ENCODE measurements around the gene CAV3. TPM values are rescaled to one million over a fixed set of nuclear protein-coding genes. Genes with fewer than 3 reads are reported as not detected.

Gene CAV3
- total RNA-seq, 1 experiment from 2014 or later: 0.24 TPM

GRCh38 chr3:8705575-8705974, 28.0 kb upstream of the CAV3 start:
- Histone ChIP-seq H4K20me1 (ENCODE audit: insufficient read depth) (no peaks in the 10 kb centered on the region), H3K27ac (no peak overlapping the region), H3K4me3 (no peak overlapping the region), H2AFZ (no peak overlapping the region), H3K36me3 (ENCODE audit: low read depth) (no peaks in the 10 kb centered on the region), H3K4me1 (replicated peaks; ENCODE audit: insufficient read depth) (no peaks in the 10 kb centered on the region), H3K4me2 (no peak overlapping the region), H3F3A (ENCODE audit: insufficient read depth, low read depth) (no peaks in the 10 kb centered on the region), H3K9me2 (ENCODE audit: insufficient read depth) (no peaks in the 10 kb centered on the region), H3K9me3 (ENCODE audit: insufficient read depth, low read depth) (peaks cover 18% of the 10 kb centered on the region), H3K79me2 (ENCODE audit: low read depth) (no peaks in the 10 kb centered on the region), H3K27me3 (ENCODE audit: insufficient read depth, low read depth) (no peaks in the 10 kb centered on the region)
- TF ChIP-seq CTCF (conservative IDR thresholded peaks at IDR 0.05): no peak
- TF ChIP-seq EZH2 (IDR thresholded peaks at IDR 0.05; ENCODE audit: low read depth): no peak
- CTCF ChIA-PET: no interaction called here
- DNase-seq: no peak
- BruUV-seq (replicated peaks): no TSS peak
- POLR2A ChIA-PET (ENCODE audit: unreplicated experiment): no interaction called here
- intact Hi-C loops (cut with micrococcal nuclease; ENCODE audit: unreplicated experiment): no loop called here

GRCh38 chr3:8709287-8709686, 24.3 kb upstream of the CAV3 start:
- Histone ChIP-seq H3K9me3 (ENCODE audit: insufficient read depth, low read depth) (peaks cover 8% of the 10 kb centered on the region), H3K27ac (no peak overlapping the region), H3K36me3 (ENCODE audit: low read depth) (no peaks in the 10 kb centered on the region), H3K4me3 (no peak overlapping the region), H2AFZ (no peak overlapping the region), H3K79me2 (ENCODE audit: low read depth) (no peaks in the 10 kb centered on the region), H3K9me2 (ENCODE audit: insufficient read depth) (no peaks in the 10 kb centered on the region), H4K20me1 (ENCODE audit: insufficient read depth) (no peaks in the 10 kb centered on the region), H3K27me3 (ENCODE audit: insufficient read depth, low read depth) (no peaks in the 10 kb centered on the region), H3K4me1 (replicated peaks; ENCODE audit: insufficient read depth) (no peaks in the 10 kb centered on the region), H3F3A (ENCODE audit: insufficient read depth, low read depth) (no peaks in the 10 kb centered on the region), H3K4me2 (no peak overlapping the region)
- ChIA-PET POLR2A (ENCODE audit: unreplicated experiment) (no interaction called here), CTCF (no interaction called here)
- TF ChIP-seq CTCF (conservative IDR thresholded peaks at IDR 0.05) (no peak), EZH2 (IDR thresholded peaks at IDR 0.05; ENCODE audit: low read depth) (no peak)
- no TSS peak for BruUV-seq (replicated peaks)
- DNase-seq: no peak
- intact Hi-C loops (cut with micrococcal nuclease; ENCODE audit: unreplicated experiment): no loop called here

- H3K27ac ChIP-seq: no peak overlapping the region
- no peak overlapping the region for H3K4me3 ChIP-seq
- H2AFZ ChIP-seq: no peak overlapping the region
- H3K36me3 ChIP-seq (ENCODE audit: low read depth): no peaks in the 10 kb centered on the region
- no peaks in the 10 kb centered on the region for H3K27me3 ChIP-seq (ENCODE audit: insufficient read depth, low read depth)
- DNase-seq: no peak
- TF ChIP-seq EZH2 (IDR thresholded peaks at IDR 0.05; ENCODE audit: low read depth): no peak
- TF ChIP-seq CTCF (conservative IDR thresholded peaks at IDR 0.05): no peak
- CTCF ChIA-PET: no interaction called here
- H3F3A ChIP-seq (ENCODE audit: insufficient read depth, low read depth): no peaks in the 10 kb centered on the region
- H3K4me2 ChIP-seq: no peak overlapping the region
- no peaks in the 10 kb centered on the region for H3K9me2 ChIP-seq (ENCODE audit: insufficient read depth)
- no peaks in the 10 kb centered on the region for H4K20me1 ChIP-seq (ENCODE audit: insufficient read depth)
- POLR2A ChIA-PET (ENCODE audit: unreplicated experiment): no interaction called here
- peaks cover 8% of the 10 kb centered on the region for H3K9me3 ChIP-seq (ENCODE audit: insufficient read depth, low read depth)
- no TSS peak for BruUV-seq (replicated peaks)
- H3K4me1 ChIP-seq (replicated peaks; ENCODE audit: insufficient read depth): no peaks in the 10 kb centered on the region
- no peaks in the 10 kb centered on the region for H3K79me2 ChIP-seq (ENCODE audit: low read depth)
- intact Hi-C loops (cut with micrococcal nuclease; ENCODE audit: unreplicated experiment): no loop called here
These were observed 23.6 kb upstream of the CAV3 start for GRCh38 chr3:8709801-8710507.
